HepG2 (cell line): Measurements from ENCODE around the gene GGA3. TPM values are rescaled to one million over a fixed set of nuclear protein-coding genes. Genes with fewer than 3 reads are reported as not detected.
A peak's percentile ranks its signal among the peaks of the same experiment; 100 is the strongest.

ENCODE experiments used
- CCDC6 ChIP-seq: sonication (generic); formaldehyde crosslinking; IDR thresholded peaks from 2 replicates; pipeline ENCODE4 v1.8.1; 2022; ENCODE audit warnings: mild to moderate bottlenecking, missing genetic modification reagents, moderate library complexity
- CERS6 ChIP-seq: sonication (generic); formaldehyde crosslinking; IDR thresholded peaks from 2 replicates; pipeline ENCODE4 v1.5.0; 2020; ENCODE audit warnings: missing genetic modification reagents
- CHD2 ChIP-seq: IDR thresholded peaks from 2 replicates; pipeline ENCODE4 v1.6.1; 2011; ENCODE audit warnings: low read depth, low read length, improper control_type of control experiment
- CREM ChIP-seq, 2 experiments: sonication (generic) in 1 of 2; formaldehyde crosslinking in 1 of 2; IDR thresholded peaks; 2 replicates each; pipeline versions ENCODE4 v1.4.0 to v1.6.1; 2016 to 2020; ENCODE audit warnings: antibody characterized with exemption in 1 of 2, mild to moderate bottlenecking in 1 of 2, missing genetic modification reagents in 1 of 2
- ELF3 ChIP-seq: IDR thresholded peaks from 2 replicates; pipeline ENCODE4 v1.6.1; 2016; ENCODE audit warnings: missing genetic modification reagents, missing compliant biosample characterization
- GABPB1 ChIP-seq: IDR thresholded peaks from 2 replicates; pipeline ENCODE4 v1.6.1; 2016; ENCODE audit warnings: mild to moderate bottlenecking, missing genetic modification reagents, moderate library complexity, missing compliant biosample characterization
- ISL2 ChIP-seq: sonication (generic); formaldehyde crosslinking; IDR thresholded peaks from 2 replicates; pipeline ENCODE4 v1.5.0; 2020; ENCODE audit warnings: missing genetic modification reagents
- KLF6 ChIP-seq: IDR thresholded peaks from 2 replicates; pipeline ENCODE4 v1.8.0; 2016; ENCODE audit warnings: missing biosample characterization, missing genetic modification reagents
- KMT2B ChIP-seq: IDR thresholded peaks from 2 replicates; pipeline ENCODE4 v1.6.1; 2016; ENCODE audit warnings: missing genetic modification reagents, missing compliant biosample characterization
- NFKB2 ChIP-seq: sonication (generic); formaldehyde crosslinking; IDR thresholded peaks from 2 replicates; pipeline ENCODE4 v1.4.0; 2020; ENCODE audit warnings: missing genetic modification reagents, borderline replicate concordance
- PHF8 ChIP-seq: sonication (generic); formaldehyde crosslinking; IDR thresholded peaks from 2 replicates; pipeline ENCODE4 v1.5.0; 2020; ENCODE audit warnings: missing genetic modification reagents
- TBP ChIP-seq: sonication (generic); formaldehyde crosslinking; IDR thresholded peaks from 2 replicates; pipeline ENCODE4 v1.5.0; 2020; ENCODE audit warnings: missing genetic modification reagents
- UBTF ChIP-seq: sonication (generic); formaldehyde crosslinking; IDR thresholded peaks from 2 replicates; pipeline ENCODE4 v1.4.0; 2020; ENCODE audit warnings: mild to moderate bottlenecking, missing genetic modification reagents
- ZBTB2 ChIP-seq: sonication (generic); formaldehyde crosslinking; IDR thresholded peaks from 2 replicates; pipeline ENCODE4 v1.8.0; 2022; ENCODE audit warnings: low read depth, missing genetic modification reagents
- ZNF143 ChIP-seq: sonication (generic); formaldehyde crosslinking; IDR thresholded peaks from 2 replicates; pipeline ENCODE4 v1.4.0; 2020; ENCODE audit warnings: missing genetic modification reagents
- ZNF180 ChIP-seq: sonication (generic); formaldehyde crosslinking; IDR thresholded peaks from 2 replicates; pipeline ENCODE4 v1.4.0; 2020; ENCODE audit warnings: low read depth, missing genetic modification reagents, borderline replicate concordance
- ZNF224 ChIP-seq: sonication (generic); formaldehyde crosslinking; IDR thresholded peaks from 2 replicates; pipeline ENCODE4 v1.5.0; 2020; ENCODE audit warnings: mild to moderate bottlenecking, missing genetic modification reagents
- ZNF326 ChIP-seq: sonication (generic); formaldehyde crosslinking; IDR thresholded peaks from 2 replicates; pipeline ENCODE4 v1.4.0; 2020; ENCODE audit warnings: missing genetic modification reagents, borderline replicate concordance
- ZNF644 ChIP-seq: IDR thresholded peaks from 2 replicates; pipeline ENCODE4 v1.6.1; 2016; ENCODE audit warnings: low read depth
- ZNF678 ChIP-seq: sonication (generic); formaldehyde crosslinking; IDR thresholded peaks from 2 replicates; pipeline ENCODE4 v1.4.0; 2020; ENCODE audit warnings: mild to moderate bottlenecking, missing genetic modification reagents
- ZNF720 ChIP-seq: sonication (generic); formaldehyde crosslinking; IDR thresholded peaks from 2 replicates; pipeline ENCODE4 v1.4.0; 2020; ENCODE audit warnings: missing genetic modification reagents
- ZNF770 ChIP-seq: sonication (generic); formaldehyde crosslinking; IDR thresholded peaks from 2 replicates; pipeline ENCODE4 v1.5.0; 2020; ENCODE audit warnings: mild to moderate bottlenecking, missing genetic modification reagents
- ZNF775 ChIP-seq: sonication (generic); formaldehyde crosslinking; IDR thresholded peaks from 2 replicates; pipeline ENCODE4 v1.4.0; 2020; ENCODE audit warnings: missing genetic modification reagents, mild to moderate bottlenecking, moderate library complexity, borderline replicate concordance
- ZNF891 ChIP-seq: sonication (generic); formaldehyde crosslinking; IDR thresholded peaks from 2 replicates; pipeline ENCODE4 v1.5.0; 2020; ENCODE audit warnings: mild to moderate bottlenecking, missing genetic modification reagents
- ZSCAN22 ChIP-seq: sonication (generic); formaldehyde crosslinking; IDR thresholded peaks from 2 replicates; pipeline ENCODE4 v1.4.0; 2020; ENCODE audit warnings: mild to moderate bottlenecking, missing genetic modification reagents
- polyA plus RNA-seq, 8 experiments: library from polyadenylated mRNA; depleted of rRNA in 3 of 8; stranded (reverse) in 7 of 8; unstranded in 1 of 8; fragments of >200 nt; fragmentation: Illumina TruSeq in 4 of 8; extraction: Trizol in 4 of 8; gene quantifications; 2 replicates each; pipeline versions ENCODE4 v1.2.1 to v1.2.3, GENCODE V29; 2011 to 2016; ENCODE audit warnings: low read depth in 4 of 8, missing spikeins in 1 of 8, mixed read lengths in 1 of 8; ENCODE audit not compliant: insufficient read depth in 1 of 8
- total RNA-seq, 5 experiments: library from RNA; depleted of rRNA; stranded (reverse); fragments of >200 nt; fragmentation: Illumina TruSeq; extraction: Trizol; gene quantifications; 2 replicates each; pipeline ENCODE4 v1.2.3, GENCODE V29; 2016; ENCODE audit warnings: low read depth in 1 of 5

GGA3 gene
- total and polyA plus RNA-seq, 2 of the 13 experiments (the other 11 are each of a cell fraction or from before 2014, with no cell fraction given): 28.4 to 43.7 TPM

GRCh38 chr17:75289115-75289831 is 27.9 kb upstream of the GGA3 start, which contains the start of gene SLC25A19 (continued):
- TF ChIP-seq CCDC6: peak; percentile 97; the same call in 1 of the 2 replicates
- peak; percentile 35; the same call in 1 of the 2 replicates for TF ChIP-seq TBP (CRISPR knock-in tag)
- no peak for TF ChIP-seq ZNF891
- peak; percentile 94 for TF ChIP-seq UBTF
- no peak for TF ChIP-seq ZNF180 (CRISPR knock-in tag)
- TF ChIP-seq ELF3 (CRISPR knock-in tag): peak; percentile 72; the same call in 1 of the 2 replicates
- TF ChIP-seq ZNF326 (CRISPR knock-in tag): no peak
- TF ChIP-seq ZNF720 (CRISPR knock-in tag): no peak
- TF ChIP-seq NFKB2 (CRISPR knock-in tag): peak; percentile 79
- no peak for TF ChIP-seq ZNF770 (CRISPR knock-in tag)
- no peak for TF ChIP-seq ZBTB2 (CRISPR knock-in tag)
- no peak for TF ChIP-seq ZSCAN22 (CRISPR knock-in tag)
- TF ChIP-seq CREM (IDR thresholded peaks at IDR 0.05): peak; percentile 98
- TF ChIP-seq CREM (CRISPR knock-in tag; IDR thresholded peaks at IDR 0.05): no peak
- TF ChIP-seq ZNF678 (CRISPR knock-in tag): no peak
- no peak for TF ChIP-seq ISL2 (CRISPR knock-in tag)
- TF ChIP-seq ZNF775 (CRISPR knock-in tag): no peak
- TF ChIP-seq KLF6 (CRISPR knock-in tag): 0 out of 2 replicates have a peak, but pooled peaks have one; percentile 79
- peak; percentile 92 for TF ChIP-seq PHF8
- peak; percentile 75 for TF ChIP-seq KMT2B (CRISPR knock-in tag)
- peak; percentile 95 for TF ChIP-seq GABPB1 (CRISPR knock-in tag)
- no peak for TF ChIP-seq CERS6 (CRISPR knock-in tag)
- TF ChIP-seq ZNF224 (CRISPR knock-in tag): no peak
- peak; percentile 99 for TF ChIP-seq ZNF143 (CRISPR knock-in tag)
- peak; percentile 80 for TF ChIP-seq CHD2
- no peak for TF ChIP-seq ZNF644
